ENCODE data around the gene MINDY4. TPM values are rescaled to one million over a fixed set of nuclear protein-coding genes. Genes with fewer than 3 reads are reported as not detected.

Gene MINDY4
- total RNA-seq, 1 experiment from 2014 or later: 1.8 TPM

- DNase-seq (ENCODE audit: low spot score): no peak
- 0 out of 2 replicates have a peak, but pooled peaks cover 4% of the 10 kb centered on the region for H3K4me1 Mint-ChIP-seq
- CTCF ChIA-PET: interaction anchor here (0.6 to 2.8 kb wide), 7 partner anchors 7 to 442 kb away, joined by 3 to 19 read pairs (median 5); no protein-coding TSS in a partner anchor
- H3K27ac Mint-ChIP-seq: no peak overlapping the region
- TF ChIP-seq ZSCAN18 (CRISPR knock-in tag; IDR thresholded peaks at IDR 0.05): no peak
- TF ChIP-seq JUN (CRISPR knock-in tag; IDR thresholded peaks at IDR 0.05): no peak
- TF ChIP-seq E2F1 (CRISPR knock-in tag; IDR thresholded peaks at IDR 0.05): no peak
- TF ChIP-seq PRDM15 (CRISPR knock-in tag; IDR thresholded peaks at IDR 0.05): no peak
- no peak for TF ChIP-seq NFATC4 (CRISPR knock-in tag; IDR thresholded peaks at IDR 0.05)
- no peak for TF ChIP-seq HMGXB4 (CRISPR knock-in tag; IDR thresholded peaks at IDR 0.05)
- TF ChIP-seq MLX (CRISPR knock-in tag; IDR thresholded peaks at IDR 0.05): no peak
- no peak for TF ChIP-seq ATF3 (CRISPR knock-in tag; conservative IDR thresholded peaks at IDR 0.05)
- TF ChIP-seq STAT6 (CRISPR knock-in tag; conservative IDR thresholded peaks at IDR 0.05; ENCODE audit: low read depth): no peak
- TF ChIP-seq CDX4 (CRISPR knock-in tag; IDR thresholded peaks at IDR 0.05; ENCODE audit: borderline replicate concordance): no peak
- no peak for TF ChIP-seq RORB (CRISPR knock-in tag; IDR thresholded peaks at IDR 0.05)
- no peak for TF ChIP-seq SOX15 (CRISPR knock-in tag; IDR thresholded peaks at IDR 0.05)
- TF ChIP-seq ZNF263 (CRISPR knock-in tag; IDR thresholded peaks at IDR 0.05; ENCODE audit: low read depth): no peak
- H3K36me3 Mint-ChIP-seq: no peaks in the 10 kb centered on the region
- H3K27me3 Mint-ChIP-seq (ENCODE audit: low read depth): peaks cover 9% of the 10 kb centered on the region
- no peak; the same call in 1 of the 2 replicates for ATAC-seq
- H3K9me3 Mint-ChIP-seq: peaks cover 13% of the 10 kb centered on the region
- H3K4me3 Mint-ChIP-seq: no peak overlapping the region
- POLR2A ChIA-PET: no interaction called here
Measured at GRCh38 chr7:30931161-30931928, 160.1 kb downstream of the MINDY4 start.

All from WTC11 (cell line).